ENCODE measurements around the gene BCAS1.

The BCAS1 gene

DNA sequence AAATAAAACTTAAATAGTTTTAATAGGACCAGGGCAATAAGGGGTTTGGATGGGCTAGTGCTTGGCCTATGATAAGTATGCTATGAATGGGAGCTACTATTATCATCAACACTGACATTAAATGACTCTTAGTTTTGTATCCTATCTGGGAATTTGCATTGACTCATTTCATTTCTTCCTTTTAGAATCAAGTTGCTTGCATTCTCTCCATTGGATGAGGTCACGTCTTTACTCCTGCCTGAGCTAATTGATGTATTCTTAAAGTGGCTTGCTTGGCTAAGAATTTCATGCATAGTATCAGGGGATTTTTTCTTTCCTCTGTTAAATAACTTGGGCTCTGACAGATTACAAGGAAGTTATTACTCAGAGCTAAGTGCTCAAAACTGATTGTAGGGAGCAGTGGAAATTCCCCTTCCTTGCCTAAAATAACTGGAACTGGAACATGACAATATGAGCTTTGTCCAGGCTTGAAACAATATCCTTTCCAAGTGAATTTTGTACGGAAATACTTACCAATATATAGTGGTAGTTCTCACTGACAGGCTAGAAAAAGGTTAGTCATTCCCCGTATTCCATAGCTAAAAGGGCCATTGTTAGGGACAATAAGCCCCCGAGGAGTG lies 169.9 kb downstream of the BCAS1 start:
- FAIRE-seq (peak; percentile 51), DNase-seq (ENCODE audit: extremely low spot score, insufficient read length, low read depth) (no peak)

DNA sequence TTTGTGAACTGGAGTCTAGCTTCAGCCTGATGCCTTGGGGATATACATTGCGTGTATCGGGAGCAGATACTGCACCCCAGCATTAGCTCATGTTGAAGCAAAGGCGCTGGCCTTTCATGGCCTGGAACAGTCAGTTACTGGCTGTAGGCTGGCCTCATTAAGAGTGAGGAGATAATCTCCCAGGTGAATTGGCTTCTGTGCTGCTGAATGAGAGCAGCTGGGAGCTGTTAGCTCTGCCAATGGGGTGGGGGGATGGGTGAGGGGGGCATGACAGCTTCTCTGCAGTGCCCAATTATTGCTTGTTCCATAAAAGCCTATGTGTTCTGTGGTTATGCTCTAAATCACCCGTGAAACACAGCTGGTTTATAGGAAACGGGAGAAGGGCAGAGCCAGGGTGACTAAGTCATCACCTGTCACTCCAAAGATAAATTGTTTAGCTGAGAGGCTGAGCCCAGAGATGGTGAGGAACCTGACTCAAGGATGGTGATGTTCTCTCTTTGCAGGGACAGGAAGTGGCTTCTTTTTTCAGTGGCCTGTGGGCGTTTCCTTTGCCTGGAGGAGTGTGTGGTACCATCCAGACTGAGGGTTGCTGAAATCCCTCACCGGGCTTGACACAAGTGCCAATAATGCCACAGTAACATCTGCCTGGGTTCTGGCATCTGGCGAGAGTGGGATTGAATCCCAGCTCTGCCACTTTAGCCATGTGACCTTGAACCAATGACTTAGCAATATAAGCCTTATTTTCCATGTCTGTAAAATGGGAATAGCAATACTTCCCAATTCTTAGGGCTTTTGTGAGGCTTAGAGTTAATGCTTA lies 170.8 kb downstream of the BCAS1 start:
- DNase-seq (ENCODE audit: extremely low spot score, insufficient read length, low read depth) (no peak), FAIRE-seq (peak; percentile 91)

DNA sequence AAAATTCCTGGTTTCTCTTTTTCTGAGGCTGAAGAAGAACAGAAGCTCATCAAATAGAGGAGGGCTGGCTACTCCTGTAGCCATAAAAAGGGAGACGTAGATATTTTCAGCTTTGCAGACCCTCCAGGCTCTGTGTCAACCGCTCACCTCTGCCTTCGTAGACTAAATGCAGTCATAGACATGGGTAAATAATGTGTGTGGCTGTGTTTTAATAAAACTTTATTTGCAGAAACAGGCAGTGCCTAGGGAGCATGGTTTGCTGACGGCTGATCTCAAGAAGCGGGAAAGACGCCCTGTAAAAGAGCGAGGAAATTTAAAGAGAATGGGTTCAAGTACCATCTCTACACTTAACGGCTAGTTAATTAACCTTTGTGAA lies 171.8 kb downstream of the BCAS1 start:
- DNase-seq (ENCODE audit: extremely low spot score, insufficient read length, low read depth) (no peak), FAIRE-seq (no peak)

DNA sequence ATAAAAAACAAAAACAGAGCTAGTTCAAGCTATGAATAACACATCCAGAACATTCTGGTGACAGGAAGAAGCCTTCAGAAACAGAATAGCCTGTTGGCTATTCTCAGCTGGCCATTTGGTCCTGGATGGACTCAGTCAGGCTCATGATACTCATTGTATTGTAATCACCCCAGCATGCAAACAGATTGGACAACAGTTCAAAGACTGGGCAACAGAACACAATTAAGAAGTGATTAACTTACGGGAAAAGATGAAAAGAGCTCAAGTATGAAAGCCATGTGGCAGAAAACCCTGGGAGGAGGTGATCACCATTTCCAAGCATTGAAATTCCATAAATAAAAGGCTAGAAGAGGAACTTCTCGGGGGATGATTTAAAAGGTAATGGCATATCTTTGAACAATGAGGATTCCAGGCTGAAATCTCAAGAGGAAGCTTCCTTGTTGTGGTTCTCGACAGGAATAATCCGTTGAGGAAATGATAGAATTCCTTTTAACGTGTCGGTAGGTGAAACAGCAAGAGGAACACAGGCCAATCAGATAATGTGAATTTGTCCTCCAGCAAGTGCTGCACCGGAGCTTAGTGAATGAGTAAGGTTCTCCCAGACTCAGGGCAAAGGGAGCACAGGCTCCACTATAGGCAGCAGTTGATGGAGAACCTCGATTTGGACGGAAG lies 172.4 kb downstream of the BCAS1 start:
- FAIRE-seq (no peak), DNase-seq (ENCODE audit: extremely low spot score, insufficient read length, low read depth) (no peak)

DNA sequence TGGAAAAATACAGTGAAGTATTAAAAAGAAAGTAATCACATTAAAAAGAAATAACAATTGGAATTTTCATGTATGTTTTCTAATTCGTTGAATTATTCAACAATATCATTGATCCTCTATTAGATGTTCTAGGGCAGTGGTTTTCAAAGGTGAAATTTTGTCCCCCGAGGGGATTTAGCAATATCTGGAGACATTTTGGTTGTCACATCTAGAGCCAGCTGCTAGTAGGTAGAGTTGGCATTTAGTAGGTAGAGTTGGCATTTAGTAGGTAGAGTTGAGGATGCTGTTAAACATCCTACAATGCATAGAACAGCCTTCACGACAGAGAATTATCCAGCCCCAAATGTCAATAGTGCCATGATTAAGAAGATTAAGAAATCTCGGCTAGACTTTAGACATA lies 173.7 kb downstream of the BCAS1 start:
- FAIRE-seq (no peak), DNase-seq (ENCODE audit: extremely low spot score, insufficient read length, low read depth) (no peak)

DNA sequence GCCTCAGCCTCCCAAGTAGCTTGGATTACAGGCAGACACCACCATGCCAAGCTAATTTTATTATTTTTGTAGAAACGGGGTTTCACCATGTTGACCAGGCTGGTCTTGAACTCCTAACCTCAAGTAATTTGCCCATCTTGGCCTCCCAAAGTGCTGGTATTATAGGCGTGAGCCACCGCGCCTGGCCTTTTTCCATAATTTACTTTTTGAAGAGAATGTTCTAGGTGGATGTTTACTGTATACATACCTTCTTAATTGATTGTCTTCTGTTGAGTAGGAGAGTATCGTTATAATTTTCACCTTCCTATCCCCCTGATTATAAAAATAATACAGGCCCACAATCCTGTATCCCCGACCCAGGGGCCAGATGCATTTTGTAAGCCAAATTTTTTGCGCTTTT lies 174.4 kb downstream of the BCAS1 start:
- DNase-seq (ENCODE audit: extremely low spot score, insufficient read length, low read depth) (no peak), FAIRE-seq (no peak)

DNA sequence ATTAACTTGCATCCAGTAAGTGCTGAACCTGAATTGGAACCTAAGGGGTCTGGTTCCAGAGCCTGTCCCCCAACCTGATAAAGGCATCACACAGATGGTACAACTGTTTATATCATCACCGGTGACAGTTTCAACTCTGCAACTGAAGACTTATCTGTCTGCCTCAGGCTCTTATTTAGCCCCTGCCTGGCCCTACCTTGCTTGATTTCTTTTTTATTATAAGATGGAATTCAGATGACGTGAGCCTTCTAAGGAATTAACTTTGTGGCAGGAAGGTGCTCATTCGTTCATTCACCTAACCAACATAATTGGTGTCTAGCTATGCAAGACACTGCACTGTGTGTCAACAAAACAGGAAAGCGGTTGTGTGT lies 175.0 kb downstream of the BCAS1 start:
- DNase-seq (ENCODE audit: extremely low spot score, insufficient read length, low read depth) (no peak), FAIRE-seq (no peak)

DNA sequence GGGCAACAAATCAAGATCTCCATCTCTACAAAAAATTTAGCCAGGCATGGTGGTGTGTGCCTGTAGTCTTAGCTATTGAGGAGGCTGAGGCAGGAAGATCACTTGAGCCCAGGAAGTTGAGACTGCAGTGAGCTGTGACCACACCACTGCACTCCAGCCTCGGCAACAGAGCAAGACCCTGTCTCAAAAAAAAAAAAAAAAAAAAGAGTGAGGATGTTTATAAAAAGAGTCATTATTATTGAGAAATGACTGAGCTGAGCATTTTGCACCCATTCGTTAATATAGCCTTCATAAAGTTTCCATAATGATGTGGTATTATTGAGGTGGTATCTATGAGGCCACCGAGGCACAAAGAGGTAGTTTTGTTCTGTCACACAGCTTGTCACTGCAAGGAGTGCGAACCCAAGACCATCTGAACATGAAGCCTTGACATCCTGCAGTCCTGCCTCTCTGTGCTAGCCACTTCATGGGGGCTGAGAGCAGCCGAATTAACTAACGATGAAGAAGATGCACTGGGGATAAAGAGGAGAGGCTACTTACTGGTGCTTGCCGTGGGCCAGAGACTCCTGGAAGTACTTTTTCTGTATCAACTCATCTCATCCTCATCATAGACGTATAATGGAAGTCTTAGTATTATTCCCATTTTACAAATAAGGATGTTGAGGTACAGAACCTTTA lies 175.5 kb downstream of the BCAS1 start:
- FAIRE-seq (no peak), DNase-seq (ENCODE audit: extremely low spot score, insufficient read length, low read depth) (no peak)
